GM12865 (cell line): ENCODE data around the gene SAMD5.
"Not testable (repeated sequence)": the region's sequence is repeated elsewhere in the genome, so short reads cannot be mapped to it uniquely, and the experiment has no call there.

ENCODE experiments used
- DNase-seq: peaks from one replicate; pipeline ENCODE4 v3.0.0; 2010; ENCODE audit warnings: low read depth
- H3K4me3 ChIP-seq: 2 replicates; pipeline ENCODE4 v1.5.1; 2011; ENCODE audit warnings: mild to moderate bottlenecking, low read depth, low read length, control low read depth
- TF ChIP-seq, protein P1 (sequence below): IDR thresholded peaks from 2 replicates; pipeline ENCODE4 v1.5.1; 2011; ENCODE audit warnings: low read length, control low read depth, low read depth, inconsistent platforms; ENCODE audit not compliant: insufficient read depth; ENCODE audit errors: missing control alignments

Gene SAMD5

GRCh38 chr6:147528511-147529145, 20.1 kb downstream of the SAMD5 start:
- H3K4me3 ChIP-seq: no peak overlapping the region
- no peak for DNase-seq
- TF ChIP-seq, protein P1, sequence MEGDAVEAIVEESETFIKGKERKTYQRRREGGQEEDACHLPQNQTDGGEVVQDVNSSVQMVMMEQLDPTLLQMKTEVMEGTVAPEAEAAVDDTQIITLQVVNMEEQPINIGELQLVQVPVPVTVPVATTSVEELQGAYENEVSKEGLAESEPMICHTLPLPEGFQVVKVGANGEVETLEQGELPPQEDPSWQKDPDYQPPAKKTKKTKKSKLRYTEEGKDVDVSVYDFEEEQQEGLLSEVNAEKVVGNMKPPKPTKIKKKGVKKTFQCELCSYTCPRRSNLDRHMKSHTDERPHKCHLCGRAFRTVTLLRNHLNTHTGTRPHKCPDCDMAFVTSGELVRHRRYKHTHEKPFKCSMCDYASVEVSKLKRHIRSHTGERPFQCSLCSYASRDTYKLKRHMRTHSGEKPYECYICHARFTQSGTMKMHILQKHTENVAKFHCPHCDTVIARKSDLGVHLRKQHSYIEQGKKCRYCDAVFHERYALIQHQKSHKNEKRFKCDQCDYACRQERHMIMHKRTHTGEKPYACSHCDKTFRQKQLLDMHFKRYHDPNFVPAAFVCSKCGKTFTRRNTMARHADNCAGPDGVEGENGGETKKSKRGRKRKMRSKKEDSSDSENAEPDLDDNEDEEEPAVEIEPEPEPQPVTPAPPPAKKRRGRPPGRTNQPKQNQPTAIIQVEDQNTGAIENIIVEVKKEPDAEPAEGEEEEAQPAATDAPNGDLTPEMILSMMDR: no peak

DNA sequence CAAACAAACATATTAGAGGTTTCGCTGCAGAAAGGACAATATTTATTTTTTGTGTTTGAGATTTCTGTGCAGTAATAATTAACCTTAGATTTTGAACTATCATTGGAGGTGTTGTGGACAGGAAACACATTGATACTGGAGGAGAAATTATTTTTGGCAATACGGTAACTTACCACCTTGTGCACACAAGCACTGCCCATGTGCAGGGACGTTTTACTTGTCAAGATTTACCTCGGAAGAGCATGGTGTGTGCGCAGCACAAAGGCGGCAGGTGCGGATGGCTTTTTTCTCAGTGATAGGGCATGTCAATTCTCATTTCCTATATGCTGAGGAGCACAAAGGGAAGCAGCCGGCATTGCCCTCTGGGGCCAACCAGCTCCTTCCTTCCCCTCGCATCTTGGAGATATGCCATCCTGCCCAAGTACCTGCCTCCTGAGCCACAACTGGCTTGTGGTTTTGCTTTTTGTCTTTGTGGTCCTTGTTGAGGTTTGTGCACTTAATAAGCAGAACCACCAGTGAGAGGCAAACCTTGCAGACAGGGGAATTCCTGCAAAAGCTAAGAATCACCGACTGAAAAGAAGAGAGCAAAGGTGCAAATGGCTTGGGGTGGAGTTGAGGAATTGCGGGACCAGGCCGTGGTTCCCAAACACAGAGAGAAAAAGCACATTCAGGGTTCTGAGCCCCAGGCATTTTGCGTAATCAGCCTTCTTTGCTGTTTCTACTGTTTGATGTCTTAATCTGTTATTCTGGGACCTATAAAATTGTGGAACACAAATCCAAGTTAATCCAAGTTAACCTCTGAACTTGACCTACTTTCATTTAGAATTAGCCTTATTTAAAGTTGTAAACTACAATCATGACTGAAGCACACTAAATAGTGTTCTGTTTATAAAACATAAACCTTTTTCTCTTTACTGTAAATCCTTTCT, 21.9 kb downstream of the SAMD5 start:
- DNase-seq: no peak
- H3K4me3 ChIP-seq: no peak overlapping the region
- TF ChIP-seq, protein P1: no peak

DNA sequence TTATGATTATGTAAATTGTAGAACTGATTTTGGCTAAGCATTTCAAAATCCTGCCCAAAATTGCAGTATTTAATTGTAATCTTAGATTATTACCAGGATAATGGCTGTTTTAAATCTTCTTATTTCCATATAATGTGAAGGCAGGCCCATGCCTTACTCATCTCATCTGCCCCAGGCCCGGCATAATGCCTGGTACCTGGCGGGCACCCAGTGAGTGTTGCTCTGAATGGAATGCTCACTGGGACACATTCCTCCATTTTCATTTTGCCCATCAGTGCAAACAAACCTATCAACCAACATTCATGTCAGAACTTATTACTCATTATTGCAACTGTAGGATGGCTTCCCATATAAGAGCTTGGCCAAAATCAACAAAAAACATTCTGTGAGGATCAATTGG, 22.8 kb downstream of the SAMD5 start:
- H3K4me3 ChIP-seq: no peak overlapping the region
- TF ChIP-seq, protein P1: no peak
- DNase-seq: no peak

GRCh38 chr6:147534116-147534860, 25.8 kb downstream of the SAMD5 start:
- no peak overlapping the region for H3K4me3 ChIP-seq

GRCh38 chr6:147538821-147539220, 30.3 kb downstream of the SAMD5 start:
- no peak for DNase-seq
- H3K4me3 ChIP-seq: no peak overlapping the region
- TF ChIP-seq, protein P1: no peak

More at GRCh38 chr6:147534116-147534860, 25.8 kb downstream of the SAMD5 start:
- DNase-seq: no peak
- TF ChIP-seq, protein P1: no peak

DNA sequence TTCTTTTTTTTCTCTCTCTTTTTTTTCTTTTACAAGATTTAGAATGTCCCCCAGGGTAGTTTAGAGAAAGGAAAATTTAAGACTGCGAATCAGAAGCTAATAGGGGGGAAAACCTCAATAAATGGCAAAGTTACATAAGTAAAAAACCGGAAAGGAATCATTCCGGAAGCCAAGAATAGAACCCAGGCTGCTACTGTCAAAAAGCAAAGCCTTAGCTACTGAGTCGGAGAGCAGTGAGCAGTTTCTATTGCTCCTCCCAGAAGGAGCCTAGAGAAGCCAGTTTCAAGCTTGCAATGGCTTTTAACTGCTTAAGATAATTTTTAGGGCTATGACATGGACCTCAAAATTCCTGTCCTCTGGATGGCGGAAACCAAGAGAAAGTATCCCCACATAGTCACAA, 31.6 kb downstream of the SAMD5 start:
- no peak for DNase-seq
- H3K4me3 ChIP-seq: no peak overlapping the region
- TF ChIP-seq, protein P1: no peak

DNA sequence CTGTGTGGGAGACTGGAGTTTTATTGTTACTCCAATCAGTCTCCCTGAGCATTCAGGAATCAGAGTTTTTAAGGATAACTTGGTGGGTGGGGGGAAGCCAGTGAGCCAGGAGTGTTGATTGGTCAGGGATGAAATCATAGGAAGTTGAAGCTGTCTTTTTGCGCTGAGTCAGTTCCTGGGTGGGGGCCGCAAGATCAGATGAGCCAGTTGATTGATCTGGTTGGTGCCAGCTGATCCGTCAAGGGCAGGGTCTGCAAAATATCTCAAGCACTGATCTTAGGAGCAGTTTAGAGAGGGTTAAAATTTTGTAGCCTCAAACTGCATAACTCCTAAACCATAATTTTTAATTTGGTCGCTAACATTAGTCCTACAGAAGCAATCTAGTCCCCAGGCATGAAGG, 33.9 kb downstream of the SAMD5 start:
- DNase-seq, H3K4me3 ChIP-seq: not testable (repeated sequence)
